GM12878 (cell line): ENCODE data around the gene PPIP5K2. TPM values are rescaled to one million over a fixed set of nuclear protein-coding genes. Genes with fewer than 3 reads are reported as not detected.

Experiments
- BCL3 ChIP-seq: IDR thresholded peaks from 2 replicates; pipeline ENCODE4 v1.6.1; 2011; ENCODE audit warnings: borderline replicate concordance, low read depth, mild to moderate bottlenecking, moderate library complexity, low read length; ENCODE audit not compliant: insufficient read depth, poor library complexity, severe bottlenecking
- BRCA1 ChIP-seq: IDR thresholded peaks from 2 replicates; pipeline ENCODE4 v1.6.1; 2011; ENCODE audit warnings: low read depth, low read length, improper control_type of control experiment
- ELK1 ChIP-seq: IDR thresholded peaks from 2 replicates; pipeline ENCODE4 v1.6.1; 2012; ENCODE audit warnings: low read depth, low read length, improper control_type of control experiment
- EP300 ChIP-seq, 2 experiments: fragments of 150-350 bp in 1 of 2; IDR thresholded peaks; 2 replicates each; pipeline ENCODE4 v1.6.1; 2011 to 2012; ENCODE audit warnings: low read depth in 2 of 2, low read length in 2 of 2, borderline replicate concordance in 1 of 2, improper control_type of control experiment in 1 of 2, inconsistent platforms in 1 of 2; ENCODE audit not compliant: control insufficient read depth in 1 of 2
- GATAD2B ChIP-seq: fragments of 450-650 bp; conservative IDR thresholded peaks from 2 replicates; pipeline ENCODE4 v1.6.1; 2017; ENCODE audit warnings: low read depth, mild to moderate bottlenecking, moderate library complexity
- HDAC2 ChIP-seq: fragments of 200-600 bp; sonication (generic); IDR thresholded peaks from 2 replicates; pipeline ENCODE4 v1.6.1; 2017
- KLF5 ChIP-seq: fragments of 450-650 bp; IDR thresholded peaks from 2 replicates; pipeline ENCODE4 v1.6.1; 2014; ENCODE audit warnings: mild to moderate bottlenecking; ENCODE audit not compliant: partially characterized antibody
- MAX ChIP-seq: IDR thresholded peaks from 2 replicates; pipeline ENCODE4 v1.6.1; 2012; ENCODE audit warnings: low read depth, low read length, improper control_type of control experiment
- MTA3 ChIP-seq: IDR thresholded peaks from 2 replicates; pipeline ENCODE4 v1.6.1; 2012; ENCODE audit warnings: low read length, inconsistent platforms, borderline replicate concordance
- MXI1 ChIP-seq: fragments of 150-350 bp; IDR thresholded peaks from 2 replicates; pipeline ENCODE4 v1.6.1; 2011; ENCODE audit warnings: low read depth, mild to moderate bottlenecking, inconsistent platforms, low read length, improper control_type of control experiment
- NFYA ChIP-seq: IDR thresholded peaks from 2 replicates; pipeline ENCODE4 v1.6.1; 2011; ENCODE audit warnings: low read depth, mild to moderate bottlenecking, low read length, improper control_type of control experiment, borderline replicate concordance
- NRF1 ChIP-seq: conservative IDR thresholded peaks from 2 replicates; pipeline ENCODE4 v1.6.1; 2011; ENCODE audit warnings: mild to moderate bottlenecking, low read depth, low read length, improper control_type of control experiment
- POLR2A ChIP-seq: IDR thresholded peaks from 2 replicates; pipeline ENCODE4 v1.6.1; 2011; ENCODE audit warnings: low read depth, mild to moderate bottlenecking, low read length
- TARDBP ChIP-seq: IDR thresholded peaks from 2 replicates; pipeline ENCODE4 v1.6.1; 2016; ENCODE audit warnings: borderline replicate concordance
- TCF12 ChIP-seq: IDR thresholded peaks from 2 replicates; pipeline ENCODE4 v1.6.1; 2011; ENCODE audit warnings: low read depth, mild to moderate bottlenecking, low read length
- USF2 ChIP-seq: IDR thresholded peaks from 2 replicates; pipeline ENCODE4 v1.6.1; 2011; ENCODE audit warnings: low read depth, low read length, improper control_type of control experiment, borderline replicate concordance
- WRNIP1 ChIP-seq: IDR thresholded peaks from 2 replicates; pipeline ENCODE4 v1.6.1; 2011; ENCODE audit warnings: low read depth, low read length, improper control_type of control experiment, borderline replicate concordance
- YY1 ChIP-seq: IDR thresholded peaks from 2 replicates; pipeline ENCODE4 v1.6.1; 2011; ENCODE audit warnings: low read depth, mild to moderate bottlenecking, low read length
- ZBTB33 ChIP-seq: fragments of 450-650 bp; IDR thresholded peaks from 2 replicates; pipeline ENCODE4 v1.6.1; 2017; ENCODE audit warnings: mild to moderate bottlenecking
- polyA plus RNA-seq, 11 experiments: library from polyadenylated mRNA; depleted of rRNA in 4 of 11; unstranded in 6 of 11; stranded (reverse) in 5 of 11; fragments of >200 nt; fragmentation: Nextera tagmentation in 4 of 11; fragmentation: Illumina TruSeq in 1 of 11; extraction: Ambion mirVana in 4 of 11; extraction: Trizol in 1 of 11; gene quantifications; 1 replicate in 1 of 11; 2 replicates in 10 of 11; pipeline versions ENCODE4 v1.2.1 to v1.2.3, GENCODE V29; 2011 to 2016; ENCODE audit warnings: inconsistent platforms in 2 of 11, missing spikeins in 2 of 11, low read depth in 1 of 11
- total RNA-seq, 4 experiments: library from RNA; depleted of rRNA in 3 of 4; stranded (reverse); fragments of >200 nt in 3 of 4; fragmentation: Illumina TruSeq in 1 of 4; extraction: Trizol in 1 of 4; gene quantifications; 2 replicates each; pipeline versions ENCODE4 v1.2.1 to v1.2.3, GENCODE V29; 2013 to 2021
- TF ChIP-seq, protein P1 (sequence below): fragments of 450-650 bp; IDR thresholded peaks from 2 replicates; pipeline ENCODE4 v1.6.1; 2017; ENCODE audit warnings: mild to moderate bottlenecking, moderate library complexity

Gene PPIP5K2
- total and polyA plus RNA-seq, 10 of the 15 experiments (the other 5 are each of a cell fraction or from before 2014, with no cell fraction given) = 27.7 to 87.3 (median 58.6) TPM

DNA sequence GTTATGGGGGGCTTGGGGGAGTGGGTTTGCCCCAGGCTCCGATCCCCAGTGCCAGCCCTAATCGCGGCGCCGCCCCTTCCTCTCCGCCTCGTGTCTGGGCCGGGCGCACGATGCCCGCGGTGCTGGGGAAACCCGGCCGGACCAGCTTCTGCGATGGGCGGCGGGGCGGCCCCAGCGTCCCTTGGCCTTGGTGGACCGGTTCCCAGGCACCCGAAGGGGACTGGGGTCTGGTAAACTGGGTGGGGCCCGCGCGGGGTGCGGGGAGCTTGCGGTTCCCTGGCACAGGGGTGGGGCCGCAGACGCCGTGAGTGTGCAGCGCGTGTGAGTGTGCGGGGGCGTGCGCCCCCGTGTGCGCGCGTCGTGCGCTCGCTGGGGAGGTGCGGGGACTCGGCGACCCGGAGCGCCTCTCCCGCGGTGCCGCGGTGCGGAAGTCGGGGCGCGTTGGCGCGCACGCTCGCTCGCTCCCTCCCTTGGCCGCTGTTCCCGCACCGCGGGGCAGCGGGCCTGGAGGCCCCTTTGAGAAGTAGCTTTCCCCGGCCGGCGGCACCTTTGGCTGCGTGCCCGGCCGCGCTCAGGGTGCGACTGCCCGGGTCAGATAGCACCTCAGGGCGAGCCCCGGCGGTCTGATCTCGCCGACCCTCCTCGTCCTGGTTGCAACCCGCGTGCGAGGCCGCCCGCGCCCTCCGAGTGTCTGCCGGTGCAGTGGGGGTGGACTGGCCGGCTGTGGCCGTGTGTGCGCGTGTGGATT lies 139.0 kb downstream of the PPIP5K2 start (continued):
- TF ChIP-seq ELK1 (no peak), USF2 (no peak), WRNIP1 (no peak), KLF5 (peak; percentile 45), HDAC2 (peak; percentile 36; the same call in 1 of the 2 replicates), TARDBP (no peak), BCL3 (no peak), NFYA (no peak), EP300 (IDR thresholded peaks at IDR 0.05; ENCODE audit: borderline replicate concordance in 1 of 2, control insufficient read depth in 1 of 2, low read depth in 2 of 2, low read length in 2 of 2) (0 out of 4 replicates have a peak, but pooled peaks of 1 of the 2 experiments have one; percentile 28), MTA3 (no peak), ZBTB33 (no peak), NRF1 (no peak), POLR2A (peak; percentile 2; the same call in 1 of the 2 replicates), YY1 (0 out of 2 replicates have a peak, but pooled peaks have one; percentile 15), TCF12 (no peak), BRCA1 (no peak), GATAD2B (peak; percentile 90), MXI1 (no peak), MAX (peak; percentile 40)
- TF ChIP-seq, protein P1, sequence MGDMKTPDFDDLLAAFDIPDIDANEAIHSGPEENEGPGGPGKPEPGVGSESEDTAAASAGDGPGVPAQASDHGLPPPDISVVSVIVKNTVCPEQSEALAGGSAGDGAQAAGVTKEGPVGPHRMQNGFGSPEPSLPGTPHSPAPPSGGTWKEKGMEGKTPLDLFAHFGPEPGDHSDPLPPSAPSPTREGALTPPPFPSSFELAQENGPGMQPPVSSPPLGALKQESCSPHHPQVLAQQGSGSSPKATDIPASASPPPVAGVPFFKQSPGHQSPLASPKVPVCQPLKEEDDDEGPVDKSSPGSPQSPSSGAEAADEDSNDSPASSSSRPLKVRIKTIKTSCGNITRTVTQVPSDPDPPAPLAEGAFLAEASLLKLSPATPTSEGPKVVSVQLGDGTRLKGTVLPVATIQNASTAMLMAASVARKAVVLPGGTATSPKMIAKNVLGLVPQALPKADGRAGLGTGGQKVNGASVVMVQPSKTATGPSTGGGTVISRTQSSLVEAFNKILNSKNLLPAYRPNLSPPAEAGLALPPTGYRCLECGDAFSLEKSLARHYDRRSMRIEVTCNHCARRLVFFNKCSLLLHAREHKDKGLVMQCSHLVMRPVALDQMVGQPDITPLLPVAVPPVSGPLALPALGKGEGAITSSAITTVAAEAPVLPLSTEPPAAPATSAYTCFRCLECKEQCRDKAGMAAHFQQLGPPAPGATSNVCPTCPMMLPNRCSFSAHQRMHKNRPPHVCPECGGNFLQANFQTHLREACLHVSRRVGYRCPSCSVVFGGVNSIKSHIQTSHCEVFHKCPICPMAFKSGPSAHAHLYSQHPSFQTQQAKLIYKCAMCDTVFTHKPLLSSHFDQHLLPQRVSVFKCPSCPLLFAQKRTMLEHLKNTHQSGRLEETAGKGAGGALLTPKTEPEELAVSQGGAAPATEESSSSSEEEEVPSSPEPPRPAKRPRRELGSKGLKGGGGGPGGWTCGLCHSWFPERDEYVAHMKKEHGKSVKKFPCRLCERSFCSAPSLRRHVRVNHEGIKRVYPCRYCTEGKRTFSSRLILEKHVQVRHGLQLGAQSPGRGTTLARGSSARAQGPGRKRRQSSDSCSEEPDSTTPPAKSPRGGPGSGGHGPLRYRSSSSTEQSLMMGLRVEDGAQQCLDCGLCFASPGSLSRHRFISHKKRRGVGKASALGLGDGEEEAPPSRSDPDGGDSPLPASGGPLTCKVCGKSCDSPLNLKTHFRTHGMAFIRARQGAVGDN = no peak; the same call in 1 of the 2 replicates
